HepG2 (cell line): ENCODE data around the gene MTUS2. TPM values are rescaled to one million over a fixed set of nuclear protein-coding genes. Genes with fewer than 3 reads are reported as not detected.

ENCODE experiments used
- ATAC-seq: fragments of 200-7000 bp; cut with Tn5 transposase; 3 replicates; pipeline ENCODE4 v1.9.1; 2020; ENCODE audit warnings: mild to moderate bottlenecking, moderate library complexity
- BruUV-seq: library from RNA; stranded (reverse); fragments of 400-500 nt; replicated peaks from 2 replicates; lab custom pipeline; 2021; lab: Mats Ljungman, UMichigan
- CTCF ChIA-PET: fragments of 300-600 bp; formaldehyde crosslinking; extraction: SDS; loops from one replicate; lab custom pipeline; 2021; ENCODE audit warnings: low total read pairs, inconsistent platforms, low intra/inter-chr PET ratio; lab: Yijun Ruan, JAX
- POLR2A ChIA-PET: fragments of 350-600 bp; sonication (Branson Sonifier 250); formaldehyde crosslinking; loops from one replicate; lab custom pipeline; 2020; ENCODE audit warnings: antibody characterized with exemption, inconsistent platforms; lab: Yijun Ruan, JAX
- DNase-seq: peaks from one replicate; pipeline ENCODE4 v3.0.0-alpha.2; 2015; ENCODE audit warnings: low spot score
- FAIRE-seq: peaks from 3 replicates; lab custom pipeline; 2011; peaks lifted over from hg19 to GRCh38; lab: Jason Lieb, UNC
- H2AFZ ChIP-seq: one replicate; pipeline ENCODE4 v1.6.1; 2011; ENCODE audit warnings: low read length, inconsistent platforms
- H3K27ac ChIP-seq: fragments of 300-600 bp; 3 replicates; pipeline ENCODE4 v1.8.0; 2011; ENCODE audit warnings: mixed run types, mild to moderate bottlenecking, mixed read lengths, low read length, inconsistent platforms; ENCODE audit not compliant: insufficient read depth; ENCODE audit errors: extremely low read length
- H3K27me3 ChIP-seq, 2 experiments: fragments of 200-600 bp in 1 of 2; 2 replicates in 1 of 2; 3 replicates in 1 of 2; pipeline versions ENCODE4 v1.6.0 to v1.8.0; 2011; ENCODE audit warnings: low read length in 2 of 2, mild to moderate bottlenecking in 2 of 2, moderate library complexity in 2 of 2, inconsistent platforms in 1 of 2; ENCODE audit not compliant: insufficient read depth in 2 of 2, control insufficient read depth in 1 of 2
- H3K36me3 ChIP-seq, 2 experiments: fragments of 200-600 bp in 1 of 2; replicated peaks in 1 of 2; 2 replicates in 1 of 2; 3 replicates in 1 of 2; pipeline versions ENCODE4 v1.5.1 to v1.8.0; 2011; ENCODE audit warnings: low read length in 2 of 2, inconsistent platforms in 1 of 2; ENCODE audit not compliant: insufficient read depth in 2 of 2, control insufficient read depth in 1 of 2
- H3K4me1 ChIP-seq: 2 replicates; pipeline ENCODE4 v1.5.1; 2012; ENCODE audit warnings: low read length, inconsistent platforms; ENCODE audit not compliant: insufficient read depth
- H3K4me2 ChIP-seq: 2 replicates; pipeline ENCODE4 v1.6.0; 2011; ENCODE audit warnings: low read depth, low read length, inconsistent platforms
- H3K4me3 ChIP-seq, 3 experiments: fragments of 200-600 bp in 1 of 3; sonication (generic), shearing (Covaris generic) in 1 of 3; replicated peaks in 1 of 3; 2 replicates each; pipeline ENCODE4 v1.5.1; 2011 to 2016; ENCODE audit warnings: low read length in 3 of 3, inconsistent platforms in 2 of 3, low read depth in 2 of 3, mild to moderate bottlenecking in 2 of 3, control low read depth in 1 of 3, mixed read lengths in 1 of 3; ENCODE audit not compliant: insufficient read depth in 1 of 3
- H3K79me2 ChIP-seq: one replicate; pipeline ENCODE4 v1.6.1; 2011; ENCODE audit warnings: low read length, inconsistent platforms; ENCODE audit not compliant: insufficient read depth
- H3K9ac ChIP-seq: 2 replicates; pipeline ENCODE4 v1.6.0; 2011; ENCODE audit warnings: mild to moderate bottlenecking, low read depth, low read length, inconsistent platforms; ENCODE audit not compliant: insufficient read depth
- H3K9me3 ChIP-seq: 2 replicates; pipeline ENCODE4 v1.5.1; 2012; ENCODE audit warnings: mild to moderate bottlenecking, low read length
- H4K20me1 ChIP-seq: 2 replicates; pipeline ENCODE4 v1.6.0; 2011; ENCODE audit warnings: inconsistent platforms, mild to moderate bottlenecking, low read length, moderate library complexity; ENCODE audit not compliant: insufficient read depth
- CENPX ChIP-seq: sonication (generic); formaldehyde crosslinking; IDR thresholded peaks from 2 replicates; pipeline ENCODE4 v1.9.0; 2021; ENCODE audit warnings: mild to moderate bottlenecking, missing genetic modification reagents, moderate library complexity
- DNMT3B ChIP-seq: conservative IDR thresholded peaks from 2 replicates; pipeline ENCODE4 v1.6.1; 2016; ENCODE audit warnings: missing biosample characterization, control low read depth
- ELK4 ChIP-seq: sonication (generic); formaldehyde crosslinking; IDR thresholded peaks from 2 replicates; pipeline ENCODE4 v1.9.0; 2021; ENCODE audit warnings: missing genetic modification reagents, borderline replicate concordance
- HOXA5 ChIP-seq: sonication (generic); formaldehyde crosslinking; IDR thresholded peaks from 2 replicates; pipeline ENCODE4 v1.4.0; 2020; ENCODE audit warnings: missing genetic modification reagents
- MAFF ChIP-seq: IDR thresholded peaks from 2 replicates; pipeline ENCODE4 v1.6.1; 2011; ENCODE audit warnings: low read depth, low read length, improper control_type of control experiment
- MAFK ChIP-seq, 2 experiments: IDR thresholded peaks in 1 of 2; conservative IDR thresholded peaks in 1 of 2; 2 replicates each; pipeline ENCODE4 v1.6.1; 2011; ENCODE audit warnings: improper control_type of control experiment in 2 of 2, low read length in 2 of 2
- MYPOP ChIP-seq: sonication (generic); formaldehyde crosslinking; IDR thresholded peaks from 2 replicates; pipeline ENCODE4 v1.8.1; 2023; ENCODE audit warnings: mild to moderate bottlenecking, moderate library complexity, missing genetic modification reagents
- NFE2 ChIP-seq: sonication (generic); formaldehyde crosslinking; IDR thresholded peaks from 2 replicates; pipeline ENCODE4 v1.4.0; 2020; ENCODE audit warnings: missing genetic modification reagents
- RNF219 ChIP-seq: sonication (generic); formaldehyde crosslinking; IDR thresholded peaks from 2 replicates; pipeline ENCODE4 v1.5.0; 2020; ENCODE audit warnings: mild to moderate bottlenecking, missing genetic modification reagents
- ZMYM3 ChIP-seq: sonication (generic); formaldehyde crosslinking; IDR thresholded peaks from 2 replicates; pipeline ENCODE4 v1.5.1; 2020; ENCODE audit warnings: mild to moderate bottlenecking, missing genetic modification reagents
- ZNF44 ChIP-seq: sonication (generic); formaldehyde crosslinking; IDR thresholded peaks from 2 replicates; pipeline ENCODE4 v1.5.1; 2020; ENCODE audit warnings: mild to moderate bottlenecking, missing genetic modification reagents
- ZNF878 ChIP-seq: sonication (generic); formaldehyde crosslinking; IDR thresholded peaks from 2 replicates; pipeline ENCODE4 v1.8.1; 2023; ENCODE audit warnings: mild to moderate bottlenecking, missing genetic modification reagents, moderate library complexity
- WGBS: methylation state at CpG from one replicate; pipeline ENCODE4 v1.1.6; 2017; ENCODE audit warnings: low lambda C conversion rate; 5-methylcytosine and 5-hydroxymethylcytosine counted together
- in situ Hi-C: cut with HindIII; loops from 2 replicates; pipeline ENCODE4 v1.10.0; 2017; ENCODE audit warnings: low pct_unique_long_range_greater_than_20kb; ENCODE audit not compliant: extremely low pct_ligation_motif_present
- intact Hi-C: fragments of 100-400 bp; cut with micrococcal nuclease; formaldehyde crosslinking; loops from one replicate; pipeline ENCODE4 v1.10.0; 2022; ENCODE audit not compliant: unreplicated experiment
- polyA plus RNA-seq, 8 experiments: library from polyadenylated mRNA; depleted of rRNA in 3 of 8; stranded (reverse) in 7 of 8; unstranded in 1 of 8; fragments of >200 nt; fragmentation: Illumina TruSeq in 4 of 8; extraction: Trizol in 4 of 8; gene quantifications; 2 replicates each; pipeline versions ENCODE4 v1.2.1 to v1.2.3, GENCODE V29; 2011 to 2016; ENCODE audit warnings: low read depth in 4 of 8, missing spikeins in 1 of 8, mixed read lengths in 1 of 8; ENCODE audit not compliant: insufficient read depth in 1 of 8
- total RNA-seq, 5 experiments: library from RNA; depleted of rRNA; stranded (reverse); fragments of >200 nt; fragmentation: Illumina TruSeq; extraction: Trizol; gene quantifications; 2 replicates each; pipeline ENCODE4 v1.2.3, GENCODE V29; 2016; ENCODE audit warnings: low read depth in 1 of 5

MTUS2 gene
- total and polyA plus RNA-seq, 2 of the 13 experiments (the other 11 are each of a cell fraction or from before 2014, with no cell fraction given) = not detected

GRCh38 chr13:29498426-29499040 is 678.4 kb downstream of the MTUS2 start:
- no peak for TF ChIP-seq MYPOP (CRISPR knock-in tag)
- peak; percentile 39 to 46; a peak in 2 of 4 replicates for TF ChIP-seq MAFK (conservative IDR thresholded peaks at IDR 0.05 in 1 of 2, IDR thresholded peaks at IDR 0.05 in 1 of 2; ENCODE audit: low read length in 2 of 2)
- TF ChIP-seq MAFF = peak; percentile 16; the same call in 1 of the 2 replicates
- H3K9ac ChIP-seq = no peak overlapping the region
- no peaks in the 10 kb centered on the region for H3K9me3 ChIP-seq
- no peak overlapping the region for H3K27ac ChIP-seq
- intact Hi-C loops = no loop called here
- no peak overlapping the region for H3K4me2 ChIP-seq
- H2AFZ ChIP-seq = no peak overlapping the region
- H3K27me3 ChIP-seq = peaks cover 11 to 46% of the 10 kb centered on the region in 2 experiments; a peak in 4 of 5 replicates
- ChIA-PET CTCF (no interaction called here), POLR2A (no interaction called here)
- peaks cover 10% of the 10 kb centered on the region; the same call in 1 of the 2 replicates for H3K4me1 ChIP-seq
- DNase-seq = no peak
- no peak for ATAC-seq
- no peak for FAIRE-seq
- no peaks in the 10 kb centered on the region for H3K79me2 ChIP-seq
- in situ Hi-C loops = no loop called here
- no TSS peak for BruUV-seq
- no peaks in the 10 kb centered on the region for H3K36me3 ChIP-seq
- no peak overlapping the region for H3K4me3 ChIP-seq
- WGBS = 4% methylated on average over 9 of the region's 13 CpGs
- H4K20me1 ChIP-seq = no peaks in the 10 kb centered on the region

- Histone ChIP-seq H3K27ac (no peak overlapping the region), H3K79me2 (no peaks in the 10 kb centered on the region), H3K4me3 (no peak overlapping the region), H3K4me2 (no peak overlapping the region), H3K36me3 (no peaks in the 10 kb centered on the region), H3K9ac (no peak overlapping the region), H3K9me3 (no peaks in the 10 kb centered on the region), H4K20me1 (no peaks in the 10 kb centered on the region), H3K4me1 (peaks cover 10% of the 10 kb centered on the region; the same call in 1 of the 2 replicates), H2AFZ (no peak overlapping the region), H3K27me3 (peaks cover 11 to 56% of the 10 kb centered on the region in 2 experiments; a peak in 4 of 5 replicates)
- POLR2A ChIA-PET = no interaction called here
- no peak for FAIRE-seq
- intact Hi-C loops = loop anchor here (10.0 kb wide), 1 partner anchor 95 kb away; the partner anchor contains the start of gene SLC7A1
- CTCF ChIA-PET = no interaction called here
- DNase-seq = no peak
- WGBS = 15% methylated on average over 3 of the region's 7 CpGs
- BruUV-seq = no TSS peak
- in situ Hi-C loops = loop anchor here (10.0 kb wide), 1 partner anchor 615 kb away; no protein-coding TSS in a partner anchor
- ATAC-seq = no peak
- TF ChIP-seq ZMYM3 = no peak
- TF ChIP-seq DNMT3B = no peak
- no peak for TF ChIP-seq RNF219 (CRISPR knock-in tag)
- no peak for TF ChIP-seq NFE2
- TF ChIP-seq ZNF878 (CRISPR knock-in tag) = no peak
- no peak for TF ChIP-seq ZNF44 (CRISPR knock-in tag)
- TF ChIP-seq HOXA5 = no peak
- TF ChIP-seq CENPX (CRISPR knock-in tag) = no peak
- TF ChIP-seq ELK4 (CRISPR knock-in tag) = no peak
Observed at GRCh38 chr13:29499506-29500165, 679.5 kb downstream of the MTUS2 start.
